ENCODE measurements around the gene STT3A. TPM values are rescaled to one million over a fixed set of nuclear protein-coding genes. Genes with fewer than 3 reads are reported as not detected.

Gene STT3A
- total and polyA plus RNA-seq, 2 experiments from 2014 or later, result 65.5 to 130 TPM

DNA sequence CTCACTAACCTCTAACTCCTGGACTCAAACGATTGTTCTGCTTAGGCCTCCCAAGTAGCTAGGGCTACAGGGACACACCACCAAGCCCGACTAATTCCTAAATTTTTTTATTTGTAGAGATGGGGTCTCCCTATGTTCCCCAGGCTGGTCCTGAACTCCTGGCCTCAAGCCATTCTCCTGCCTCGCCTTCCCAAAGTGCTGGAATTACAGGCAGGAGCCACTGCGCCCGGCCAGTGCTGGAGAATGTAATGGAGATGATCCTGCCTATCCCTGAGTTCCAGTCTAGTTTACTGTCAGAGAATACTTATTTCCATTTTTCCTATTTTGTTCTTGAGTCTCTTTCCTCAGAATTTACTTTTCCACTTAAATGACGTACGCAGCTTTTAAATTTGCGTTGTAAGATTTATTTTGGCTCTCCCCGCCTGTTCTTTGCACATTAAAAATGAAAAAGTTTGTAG is 32.1 kb downstream of the STT3A start, which contains the start of gene CHEK1:
TSS of gene CHEK1 (plus strand) at position 408 of the 458 bp plus-strand sequence. CDS start 1,606 bp downstream, outside the sequence.
- Histone ChIP-seq H3K27ac (peak within 1 kb of the TSS; percentile 89), H3K4me3 (peak within 1 kb of the TSS; percentile 55), H3K9me3 (ENCODE audit: low read depth) (no peaks in the 10 kb centered on the region), H3K4me1 (ENCODE audit: low read depth) (peaks cover 5% of the 10 kb centered on the region), H3K27me3 (no peaks in the 10 kb centered on the region), H3K36me3 (peaks cover 22% of the 10 kb centered on the region)
- DNase-seq (ENCODE audit: low read depth in 1 of 2, low spot score in 1 of 2), result no peak
- TF ChIP-seq, protein P1, sequence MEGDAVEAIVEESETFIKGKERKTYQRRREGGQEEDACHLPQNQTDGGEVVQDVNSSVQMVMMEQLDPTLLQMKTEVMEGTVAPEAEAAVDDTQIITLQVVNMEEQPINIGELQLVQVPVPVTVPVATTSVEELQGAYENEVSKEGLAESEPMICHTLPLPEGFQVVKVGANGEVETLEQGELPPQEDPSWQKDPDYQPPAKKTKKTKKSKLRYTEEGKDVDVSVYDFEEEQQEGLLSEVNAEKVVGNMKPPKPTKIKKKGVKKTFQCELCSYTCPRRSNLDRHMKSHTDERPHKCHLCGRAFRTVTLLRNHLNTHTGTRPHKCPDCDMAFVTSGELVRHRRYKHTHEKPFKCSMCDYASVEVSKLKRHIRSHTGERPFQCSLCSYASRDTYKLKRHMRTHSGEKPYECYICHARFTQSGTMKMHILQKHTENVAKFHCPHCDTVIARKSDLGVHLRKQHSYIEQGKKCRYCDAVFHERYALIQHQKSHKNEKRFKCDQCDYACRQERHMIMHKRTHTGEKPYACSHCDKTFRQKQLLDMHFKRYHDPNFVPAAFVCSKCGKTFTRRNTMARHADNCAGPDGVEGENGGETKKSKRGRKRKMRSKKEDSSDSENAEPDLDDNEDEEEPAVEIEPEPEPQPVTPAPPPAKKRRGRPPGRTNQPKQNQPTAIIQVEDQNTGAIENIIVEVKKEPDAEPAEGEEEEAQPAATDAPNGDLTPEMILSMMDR (IDR thresholded peaks at IDR 0.05; ENCODE audit: low read depth, low read length), result no peak

DNA sequence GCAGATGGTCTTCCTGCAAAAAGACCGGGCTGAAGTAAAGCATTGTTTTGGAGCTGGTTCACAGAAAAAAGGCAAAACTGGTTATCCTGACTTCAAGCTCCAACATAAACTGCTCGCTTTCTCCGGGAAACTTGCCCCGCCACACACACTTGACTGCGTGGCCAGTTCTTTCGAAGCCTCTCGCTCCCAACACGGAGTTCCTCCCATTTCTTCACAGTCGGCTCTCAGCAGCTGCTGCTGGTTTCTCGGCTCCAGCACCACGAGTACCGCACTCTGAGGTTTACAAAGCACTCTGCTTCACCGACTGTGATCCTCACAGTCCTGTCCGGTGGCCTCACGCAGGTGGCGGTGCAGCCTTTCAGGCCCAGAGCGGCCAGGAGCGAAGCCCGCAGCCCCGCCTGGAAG is 32.6 kb downstream of the STT3A start:
- Histone ChIP-seq H3K27ac (peak overlapping the region; percentile 89), H3K4me1 (ENCODE audit: low read depth) (peaks cover 5% of the 10 kb centered on the region), H3K9me3 (ENCODE audit: low read depth) (no peaks in the 10 kb centered on the region), H3K4me3 (peak overlapping the region; percentile 55), H3K27me3 (no peaks in the 10 kb centered on the region), H3K36me3 (peaks cover 18% of the 10 kb centered on the region)
- TF ChIP-seq, protein P1 (IDR thresholded peaks at IDR 0.05; ENCODE audit: low read depth, low read length), result no peak
- no peak for DNase-seq (ENCODE audit: low read depth in 1 of 2, low spot score in 1 of 2)

DNA sequence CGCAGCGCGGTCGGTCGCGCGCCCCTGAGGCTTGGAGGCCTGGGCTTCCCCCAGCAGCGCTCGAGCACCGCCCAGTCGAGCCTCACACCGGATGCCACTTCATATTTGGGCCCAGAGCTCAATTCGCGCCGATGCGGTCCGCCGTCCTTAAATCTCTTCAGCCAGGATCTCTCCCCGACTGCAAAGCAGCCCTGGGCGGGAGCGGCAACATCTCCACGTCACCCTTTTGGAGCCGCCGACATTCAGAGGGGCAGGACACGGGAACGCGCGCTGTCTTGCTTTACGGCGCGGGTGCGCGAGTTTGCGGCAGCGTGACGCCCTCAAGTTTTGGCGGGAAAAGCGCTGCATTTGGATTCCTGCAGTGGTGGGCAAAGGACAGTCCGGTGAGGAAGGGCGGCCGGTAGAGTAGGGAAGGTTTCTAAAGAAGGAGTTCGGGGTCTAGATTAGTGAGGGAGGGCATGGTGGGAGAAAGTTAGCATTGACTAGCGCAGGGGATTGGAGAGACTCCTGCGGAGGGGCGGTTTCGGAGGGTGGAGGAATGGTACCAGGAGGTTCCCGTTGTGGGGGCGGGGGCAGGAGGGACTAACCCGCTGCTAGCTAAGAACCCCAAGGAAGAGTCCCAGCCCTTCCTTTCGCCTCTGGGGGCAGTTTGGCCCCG is 33.1 kb downstream of the STT3A start:
- H3K27me3 ChIP-seq, result no peaks in the 10 kb centered on the region
- H3K4me1 ChIP-seq (ENCODE audit: low read depth), result peaks cover 5% of the 10 kb centered on the region
- peak overlapping the region; percentile 89 for H3K27ac ChIP-seq
- H3K9me3 ChIP-seq (ENCODE audit: low read depth), result no peaks in the 10 kb centered on the region
- H3K4me3 ChIP-seq, result peak overlapping the region; percentile 55
- TF ChIP-seq, protein P1 (IDR thresholded peaks at IDR 0.05; ENCODE audit: low read depth, low read length), result no peak
- peak; percentile 93 for DNase-seq (ENCODE audit: low read depth in 1 of 2, low spot score in 1 of 2)
- peaks cover 12% of the 10 kb centered on the region for H3K36me3 ChIP-seq

- Histone ChIP-seq H3K27me3 (no peaks in the 10 kb centered on the region), H3K4me1 (ENCODE audit: low read depth) (peaks cover 5% of the 10 kb centered on the region), H3K9me3 (ENCODE audit: low read depth) (no peaks in the 10 kb centered on the region), H3K36me3 (peaks cover 7% of the 10 kb centered on the region), H3K4me3 (peak overlapping the region; percentile 55), H3K27ac (peak overlapping the region; percentile 89)
- DNase-seq (ENCODE audit: low read depth in 1 of 2, low spot score in 1 of 2), result peak; percentile 64 to 90
- TF ChIP-seq, protein P1 (IDR thresholded peaks at IDR 0.05; ENCODE audit: low read depth, low read length), result peak; percentile 45
Observed at GRCh38 chr11:125626288-125626950, 33.8 kb downstream of the STT3A start.

DNA sequence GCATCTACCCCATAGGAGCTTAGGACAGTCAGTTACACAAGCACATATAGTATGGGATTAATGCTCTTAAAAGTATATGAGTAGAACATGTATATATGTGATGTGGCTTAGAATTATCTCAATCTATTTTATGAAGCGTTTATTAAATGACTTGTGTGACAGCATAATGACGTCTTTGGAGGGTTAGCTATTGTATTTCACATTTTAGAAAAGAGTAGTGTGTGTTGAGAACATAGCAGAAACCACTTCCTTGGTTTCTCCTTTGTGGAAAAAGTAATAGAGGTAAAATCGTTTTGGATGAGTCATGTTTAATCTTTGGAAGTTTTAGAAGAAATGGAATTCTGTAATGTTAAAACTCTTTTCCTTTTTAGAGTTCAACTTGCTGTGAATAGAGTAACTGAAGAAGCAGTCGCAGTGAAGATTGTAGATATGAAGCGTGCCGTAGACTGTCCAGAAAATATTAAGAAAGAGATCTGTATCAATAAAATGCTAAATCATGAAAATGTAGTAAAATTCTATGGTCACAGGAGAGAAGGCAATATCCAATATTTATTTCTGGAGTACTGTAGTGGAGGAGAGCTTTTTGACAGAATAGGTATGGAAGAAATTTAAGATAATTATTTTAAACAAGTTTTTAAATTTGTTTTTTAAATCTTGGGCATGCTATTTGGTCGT is 34.7 kb downstream of the STT3A start:
- Histone ChIP-seq H3K4me3 (peak overlapping the region; percentile 55), H3K9me3 (ENCODE audit: low read depth) (no peaks in the 10 kb centered on the region)

More for the DNA sequence above, 34.7 kb downstream of the STT3A start:
- peaks cover 5% of the 10 kb centered on the region for H3K4me1 ChIP-seq (ENCODE audit: low read depth)
- no peaks in the 10 kb centered on the region for H3K27me3 ChIP-seq
- no peak for DNase-seq (ENCODE audit: low read depth in 1 of 2, low spot score in 1 of 2)
- H3K27ac ChIP-seq, result peak overlapping the region; percentile 89
- TF ChIP-seq, protein P1 (IDR thresholded peaks at IDR 0.05; ENCODE audit: low read depth, low read length), result no peak
- no peaks in the 10 kb centered on the region for H3K36me3 ChIP-seq
